Peyer's patch (tissue), 4 donors: Measurements from ENCODE around the gene IKZF3. TPM values are rescaled to one million over a fixed set of nuclear protein-coding genes. Genes with fewer than 3 reads are reported as not detected.

ENCODE experiments used
- DNase-seq, 3 donors: peaks; one replicate each; pipeline ENCODE4 v3.0.0-alpha.2; 2017 to 2019
- H3K27ac ChIP-seq, 4 donors: fragments of 200-600 bp; sonication (generic); one replicate each; pipeline ENCODE4 v1.5.1; 2016 to 2019
- H3K27me3 ChIP-seq, 2 donors: fragments of 200-600 bp; sonication (generic); one replicate each; pipeline ENCODE4 v1.5.1; 2019
- H3K36me3 ChIP-seq, 3 donors: fragments of 200-600 bp; sonication (generic); one replicate each; pipeline ENCODE4 v1.5.1; 2016 to 2019
- H3K4me1 ChIP-seq, 4 donors: fragments of 200-600 bp; sonication (generic); one replicate each; pipeline ENCODE4 v1.5.1; 2016 to 2019
- H3K4me3 ChIP-seq, 4 donors: fragments of 200-600 bp; sonication (generic); 1 replicate in 3 of 4; 2 replicates in 1 of 4; pipeline ENCODE4 v1.5.1; 2016 to 2019; ENCODE audit warnings: mild to moderate bottlenecking in 1 of 4
- H3K9me3 ChIP-seq, 4 donors: fragments of 200-600 bp; sonication (generic); one replicate each; pipeline ENCODE4 v1.5.1; 2016 to 2019; ENCODE audit warnings: mild to moderate bottlenecking in 1 of 4
- POLR2A ChIP-seq, 2 donors: fragments of 450-650 bp; IDR thresholded peaks; one replicate each; pipeline ENCODE4 v1.5.1; 2017; ENCODE audit warnings: antibody characterized with exemption in 2 of 2, mild to moderate bottlenecking in 2 of 2, moderate library complexity in 2 of 2
- total RNA-seq, 4 donors: library from RNA; depleted of rRNA; stranded (reverse); fragments of >200 nt; gene quantifications; one replicate each; pipeline ENCODE4 v1.1.0, GENCODE V29; 2016
- TF ChIP-seq, protein P1 (sequence below), 6 experiments: fragments of 450-650 bp in 4 of 6; fragments of 200-600 bp in 2 of 6; sonication (generic) in 1 of 6; IDR thresholded peaks; one replicate each; pipeline ENCODE4 v1.5.1; 2017 to 2019; ENCODE audit warnings: antibody characterized with exemption in 6 of 6, mild to moderate bottlenecking in 3 of 6, moderate library complexity in 1 of 6

Gene IKZF3
- total RNA-seq, 4 donors from 2014 or later = 5.4 to 45.4 (median 7.0) TPM

DNA sequence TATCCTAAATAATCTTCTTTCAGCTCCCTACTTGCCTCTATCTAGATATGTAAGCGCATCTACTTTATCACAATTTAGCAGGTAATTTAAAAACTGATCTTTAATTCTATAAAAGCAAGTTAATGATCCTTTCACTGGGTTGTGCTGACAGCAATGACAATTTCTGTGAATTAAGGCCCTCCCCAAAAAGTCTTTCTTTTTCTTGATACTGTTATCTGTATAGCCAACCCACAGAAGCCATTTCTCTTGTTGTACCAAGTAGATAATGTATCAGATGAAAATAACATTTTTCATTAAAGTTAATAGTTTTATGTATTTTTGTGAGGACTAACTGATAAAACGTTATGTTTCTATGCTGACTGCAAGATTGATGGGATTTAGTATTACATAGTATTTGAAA lies 7.7 kb upstream of the IKZF3 start:
- H3K4me3 ChIP-seq = no peak overlapping the region
- TF ChIP-seq, protein P1, sequence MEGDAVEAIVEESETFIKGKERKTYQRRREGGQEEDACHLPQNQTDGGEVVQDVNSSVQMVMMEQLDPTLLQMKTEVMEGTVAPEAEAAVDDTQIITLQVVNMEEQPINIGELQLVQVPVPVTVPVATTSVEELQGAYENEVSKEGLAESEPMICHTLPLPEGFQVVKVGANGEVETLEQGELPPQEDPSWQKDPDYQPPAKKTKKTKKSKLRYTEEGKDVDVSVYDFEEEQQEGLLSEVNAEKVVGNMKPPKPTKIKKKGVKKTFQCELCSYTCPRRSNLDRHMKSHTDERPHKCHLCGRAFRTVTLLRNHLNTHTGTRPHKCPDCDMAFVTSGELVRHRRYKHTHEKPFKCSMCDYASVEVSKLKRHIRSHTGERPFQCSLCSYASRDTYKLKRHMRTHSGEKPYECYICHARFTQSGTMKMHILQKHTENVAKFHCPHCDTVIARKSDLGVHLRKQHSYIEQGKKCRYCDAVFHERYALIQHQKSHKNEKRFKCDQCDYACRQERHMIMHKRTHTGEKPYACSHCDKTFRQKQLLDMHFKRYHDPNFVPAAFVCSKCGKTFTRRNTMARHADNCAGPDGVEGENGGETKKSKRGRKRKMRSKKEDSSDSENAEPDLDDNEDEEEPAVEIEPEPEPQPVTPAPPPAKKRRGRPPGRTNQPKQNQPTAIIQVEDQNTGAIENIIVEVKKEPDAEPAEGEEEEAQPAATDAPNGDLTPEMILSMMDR (IDR thresholded peaks at IDR 0.05) = no peak
- no peak for TF ChIP-seq POLR2A (IDR thresholded peaks at IDR 0.05)
- peaks cover 0 to 5% (median 0%) of the 10 kb centered on the region in 4 donors for H3K9me3 ChIP-seq
- no peaks in the 10 kb centered on the region for H3K36me3 ChIP-seq
- H3K4me1 ChIP-seq = peaks cover 0 to 7% (median 0%) of the 10 kb centered on the region in 4 donors
- H3K27ac ChIP-seq = no peak overlapping the region
- no peaks in the 10 kb centered on the region for H3K27me3 ChIP-seq
- no peak for DNase-seq

DNA sequence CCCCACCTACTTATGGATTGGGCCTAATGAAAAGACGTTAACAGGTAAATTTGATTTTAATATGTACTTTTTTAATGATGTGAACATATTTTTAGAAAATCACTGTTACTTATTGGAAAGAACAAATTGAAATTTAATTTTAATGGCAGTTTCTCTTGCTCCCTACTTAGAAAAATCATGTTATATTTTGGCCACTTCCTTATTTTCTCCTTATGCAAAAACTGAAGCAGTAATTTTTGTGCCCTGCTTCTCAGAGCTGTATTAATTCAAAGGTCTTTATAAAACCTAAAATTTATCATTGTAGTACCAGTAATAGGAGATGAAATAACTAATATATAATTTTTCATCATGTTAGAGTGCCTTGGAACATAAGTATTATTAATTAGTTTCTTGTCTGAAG lies 6.7 kb upstream of the IKZF3 start:
- no peak for DNase-seq
- H3K27me3 ChIP-seq = no peaks in the 10 kb centered on the region
- TF ChIP-seq, protein P1 (IDR thresholded peaks at IDR 0.05) = no peak
- TF ChIP-seq POLR2A (IDR thresholded peaks at IDR 0.05) = no peak
- peaks cover 0 to 7% (median 0%) of the 10 kb centered on the region in 4 donors for H3K4me1 ChIP-seq
- H3K9me3 ChIP-seq = peaks cover 0 to 5% (median 0%) of the 10 kb centered on the region in 4 donors
- H3K36me3 ChIP-seq = no peaks in the 10 kb centered on the region
- no peak overlapping the region for H3K4me3 ChIP-seq
- no peak overlapping the region for H3K27ac ChIP-seq

DNA sequence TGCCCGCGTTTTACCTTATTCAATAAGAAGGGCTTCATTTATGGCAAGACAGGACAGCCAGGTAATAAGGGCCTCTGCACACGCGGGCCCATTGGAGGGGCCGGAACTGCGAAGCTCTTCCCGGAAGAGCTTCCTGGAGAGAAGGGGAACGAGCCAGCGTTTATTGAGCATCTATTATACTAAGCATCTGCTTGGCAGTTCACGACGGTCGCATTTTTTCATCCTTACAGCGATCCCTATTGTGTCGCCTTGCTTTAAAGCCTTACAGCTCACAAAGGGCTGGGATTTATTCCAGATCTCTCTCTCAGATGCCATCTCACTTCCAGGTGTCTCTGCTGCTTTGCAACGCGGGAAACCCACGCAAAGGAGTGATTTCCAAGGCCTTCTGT lies 4.4 kb upstream of the IKZF3 start:
- Histone ChIP-seq H3K4me1 (peaks cover 0 to 8% (median 3%) of the 10 kb centered on the region in 4 donors), H3K27ac (peak overlapping the region in 1 of 4 donors; percentile 90), H3K4me3 (no peak overlapping the region), H3K27me3 (no peaks in the 10 kb centered on the region), H3K9me3 (peaks cover 0 to 5% (median 0%) of the 10 kb centered on the region in 4 donors), H3K36me3 (no peaks in the 10 kb centered on the region)
- DNase-seq = no peak
- TF ChIP-seq POLR2A (IDR thresholded peaks at IDR 0.05) = no peak
- TF ChIP-seq, protein P1 (IDR thresholded peaks at IDR 0.05) = no peak

DNA sequence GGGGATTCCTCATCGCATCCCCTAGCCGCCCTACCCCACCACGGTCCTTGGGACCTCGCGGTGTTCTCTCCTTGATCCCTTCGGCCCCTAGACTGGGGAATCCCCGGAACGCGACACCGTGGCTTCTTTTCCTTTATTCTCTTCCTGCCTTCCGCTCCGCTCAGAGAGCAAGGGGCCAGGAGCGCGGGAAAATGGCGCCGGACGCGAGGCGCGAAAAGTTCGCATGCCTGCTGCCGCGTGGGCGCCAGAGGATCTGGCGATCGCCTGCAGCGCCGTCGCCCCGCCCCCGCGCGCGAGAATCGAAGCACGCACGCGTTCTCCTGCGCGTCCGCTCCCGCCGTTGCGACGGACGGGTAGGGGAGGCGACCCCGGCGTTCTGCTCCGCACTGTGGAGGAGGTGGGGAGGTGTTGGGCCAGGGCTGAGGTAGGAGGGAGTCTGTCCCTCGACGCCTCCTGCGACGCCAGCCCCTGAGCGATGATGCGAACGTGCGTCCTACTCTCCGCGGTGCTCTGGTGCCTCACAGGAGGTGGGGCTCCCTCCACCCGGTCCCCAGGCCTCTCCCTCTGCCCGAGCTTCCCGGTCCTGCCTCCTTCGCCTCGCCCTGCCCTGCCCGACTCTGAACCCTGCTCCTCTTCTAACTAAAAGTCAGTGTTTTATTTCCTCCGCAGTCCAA lies 3.9 kb upstream of the IKZF3 start, which contains the start of gene ZPBP2:
Gene ZPBP2 (plus strand): TSS at position 323 of the 674 bp plus-strand sequence. CDS start 153 bp downstream, at position 476.
- DNase-seq = peak in 2 of 3 donors; percentile 50 to 60
- TF ChIP-seq, protein P1 (IDR thresholded peaks at IDR 0.05) = no peak
- no peak for TF ChIP-seq POLR2A (IDR thresholded peaks at IDR 0.05)
- peak within 1 kb of the TSS; percentile 19 to 30 (median 23) for H3K4me3 ChIP-seq
- H3K9me3 ChIP-seq = peaks cover 0 to 5% (median 0%) of the 10 kb centered on the region in 4 donors
- H3K4me1 ChIP-seq = peaks cover 0 to 9% (median 3%) of the 10 kb centered on the region in 4 donors
- no peaks in the 10 kb centered on the region for H3K27me3 ChIP-seq
- peak within 1 kb of the TSS; percentile 51 to 90 (median 61) for H3K27ac ChIP-seq
- no peaks in the 10 kb centered on the region for H3K36me3 ChIP-seq

DNA sequence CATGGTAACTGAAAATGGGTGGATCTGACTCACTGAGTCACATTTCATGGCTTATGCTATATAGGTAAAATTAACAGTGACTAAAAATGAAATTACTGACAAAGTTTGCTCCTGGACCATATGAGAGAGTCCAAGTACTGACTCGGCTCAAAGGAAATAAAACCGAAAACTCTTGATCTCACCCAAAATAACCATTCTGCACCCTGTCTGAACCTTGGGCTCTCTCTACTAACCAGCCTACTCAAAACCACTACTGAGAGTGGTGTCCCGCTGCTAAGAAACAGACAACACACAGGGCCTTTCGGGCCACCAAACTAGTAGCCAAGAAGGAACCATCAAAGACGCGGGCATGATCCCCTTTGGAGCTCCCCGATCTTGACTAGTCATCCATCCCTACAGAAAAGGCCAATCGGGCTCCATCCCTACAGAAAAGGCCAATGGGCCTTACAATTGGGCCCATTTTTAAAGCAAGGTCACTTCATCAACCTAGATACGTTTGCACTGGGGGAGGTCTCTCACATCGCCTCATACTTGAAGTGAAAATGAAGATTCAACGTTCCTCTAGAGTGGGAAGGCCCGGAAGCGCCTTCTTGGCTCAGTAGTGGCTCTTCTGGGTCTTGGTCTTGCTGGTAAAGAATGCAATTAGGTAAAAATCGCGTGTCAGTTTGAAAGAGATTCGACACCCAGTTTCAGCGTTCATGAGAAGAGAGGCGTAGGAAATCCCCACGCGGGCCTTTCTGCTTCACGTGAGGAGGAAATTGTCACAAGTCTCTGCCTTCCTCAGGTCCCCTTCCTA lies 3.2 kb upstream of the IKZF3 start:
- no peaks in the 10 kb centered on the region for H3K27me3 ChIP-seq
- H3K4me3 ChIP-seq = peak overlapping the region; percentile 19 to 30 (median 23)
- TF ChIP-seq, protein P1 (IDR thresholded peaks at IDR 0.05) = no peak
- no peak for TF ChIP-seq POLR2A (IDR thresholded peaks at IDR 0.05)
- peaks cover 0 to 5% (median 0%) of the 10 kb centered on the region in 4 donors for H3K9me3 ChIP-seq
- H3K4me1 ChIP-seq = peaks cover 0 to 9% (median 3%) of the 10 kb centered on the region in 4 donors
- DNase-seq = peak in 2 of 3 donors; percentile 39 to 57
- no peaks in the 10 kb centered on the region for H3K36me3 ChIP-seq
- H3K27ac ChIP-seq = peak overlapping the region; percentile 51 to 90 (median 61)
